HepG2 (cell line): ENCODE data around the gene SGCE. TPM values are rescaled to one million over a fixed set of nuclear protein-coding genes. Genes with fewer than 3 reads are reported as not detected.

Source experiments
- CEBPZ ChIP-seq: IDR thresholded peaks from 2 replicates; pipeline ENCODE4 v1.6.1; 2012; ENCODE audit warnings: low read length, improper control_type of control experiment
- ELK4 ChIP-seq: sonication (generic); formaldehyde crosslinking; IDR thresholded peaks from 2 replicates; pipeline ENCODE4 v1.9.0; 2021; ENCODE audit warnings: missing genetic modification reagents, borderline replicate concordance
- GTF3A ChIP-seq: sonication (generic); formaldehyde crosslinking; conservative IDR thresholded peaks from 2 replicates; pipeline ENCODE4 v1.4.0; 2020; ENCODE audit warnings: mild to moderate bottlenecking, missing genetic modification reagents
- HIVEP1 ChIP-seq: sonication (generic); formaldehyde crosslinking; IDR thresholded peaks from 2 replicates; pipeline ENCODE4 v1.4.0; 2020; ENCODE audit warnings: mild to moderate bottlenecking, missing genetic modification reagents
- MZF1 ChIP-seq: sonication (generic); formaldehyde crosslinking; IDR thresholded peaks from 2 replicates; pipeline ENCODE4 v1.8.1; 2023; ENCODE audit warnings: mild to moderate bottlenecking, missing genetic modification reagents, borderline replicate concordance
- NPAS2 ChIP-seq: sonication (generic); formaldehyde crosslinking; IDR thresholded peaks from 2 replicates; pipeline ENCODE4 v1.8.0; 2022; ENCODE audit warnings: mild to moderate bottlenecking, missing genetic modification reagents, borderline replicate concordance
- NR2F1 ChIP-seq, 2 experiments: fragments of 450-650 bp in 1 of 2; formaldehyde crosslinking in 1 of 2; IDR thresholded peaks; 2 replicates each; pipeline versions ENCODE4 v1.5.0 to v1.6.1; 2016 to 2020; ENCODE audit warnings: mild to moderate bottlenecking in 1 of 2, missing compliant biosample characterization in 1 of 2, missing genetic modification reagents in 1 of 2, moderate library complexity in 1 of 2
- PPARG ChIP-seq: conservative IDR thresholded peaks from 2 replicates; pipeline ENCODE4 v1.6.1; 2016; ENCODE audit warnings: missing biosample characterization, missing genetic modification reagents
- PRPF4 ChIP-seq: fragments of 200-400 bp; formaldehyde crosslinking; IDR thresholded peaks from 2 replicates; pipeline ENCODE4 v1.6.1; 2016; ENCODE audit warnings: low read length, low read depth; ENCODE audit not compliant: poor library complexity, severe bottlenecking
- SRF ChIP-seq: IDR thresholded peaks from 2 replicates; pipeline ENCODE4 v1.6.1; 2011; ENCODE audit warnings: mild to moderate bottlenecking, low read depth, low read length, moderate library complexity
- STAT6 ChIP-seq: sonication (generic); formaldehyde crosslinking; IDR thresholded peaks from 2 replicates; pipeline ENCODE4 v1.4.0; 2020; ENCODE audit warnings: missing genetic modification reagents, mild to moderate bottlenecking, borderline replicate concordance
- TRIM24 ChIP-seq: sonication (generic); formaldehyde crosslinking; IDR thresholded peaks from 2 replicates; pipeline ENCODE4 v1.8.0; 2022; ENCODE audit warnings: mild to moderate bottlenecking, missing genetic modification reagents
- ZBTB37 ChIP-seq: sonication (generic); formaldehyde crosslinking; IDR thresholded peaks from 2 replicates; pipeline ENCODE4 v1.4.0; 2020; ENCODE audit warnings: mild to moderate bottlenecking, missing genetic modification reagents
- ZBTB8A ChIP-seq: sonication (generic); formaldehyde crosslinking; IDR thresholded peaks from 2 replicates; pipeline ENCODE4 v1.4.0; 2020; ENCODE audit warnings: mild to moderate bottlenecking, low read depth, missing genetic modification reagents, borderline replicate concordance
- ZFP36L2 ChIP-seq: sonication (generic); formaldehyde crosslinking; IDR thresholded peaks from 2 replicates; pipeline ENCODE4 v1.4.0; 2020; ENCODE audit warnings: missing genetic modification reagents
- ZFP90 ChIP-seq: sonication (generic); formaldehyde crosslinking; IDR thresholded peaks from 2 replicates; pipeline ENCODE4 v1.8.0; 2022; ENCODE audit warnings: missing genetic modification reagents, mild to moderate bottlenecking, inconsistent platforms, borderline replicate concordance
- ZNF282 ChIP-seq: fragments of 450-650 bp; IDR thresholded peaks from 2 replicates; pipeline ENCODE4 v1.6.1; 2018; ENCODE audit not compliant: partially characterized antibody
- ZNF530 ChIP-seq: sonication (generic); formaldehyde crosslinking; IDR thresholded peaks from 2 replicates; pipeline ENCODE4 v1.5.0; 2020; ENCODE audit warnings: low read depth, mild to moderate bottlenecking, missing genetic modification reagents
- ZNF672 ChIP-seq: sonication (generic); formaldehyde crosslinking; IDR thresholded peaks from 2 replicates; pipeline ENCODE4 v1.8.1; 2022; ENCODE audit warnings: missing genetic modification reagents
- ZNF678 ChIP-seq: sonication (generic); formaldehyde crosslinking; IDR thresholded peaks from 2 replicates; pipeline ENCODE4 v1.4.0; 2020; ENCODE audit warnings: mild to moderate bottlenecking, missing genetic modification reagents
- ZNF780A ChIP-seq: sonication (generic); formaldehyde crosslinking; IDR thresholded peaks from 2 replicates; pipeline ENCODE4 v1.8.0; 2022; ENCODE audit warnings: mild to moderate bottlenecking, missing genetic modification reagents, moderate library complexity
- polyA plus RNA-seq, 8 experiments: library from polyadenylated mRNA; depleted of rRNA in 3 of 8; stranded (reverse) in 7 of 8; unstranded in 1 of 8; fragments of >200 nt; fragmentation: Illumina TruSeq in 4 of 8; extraction: Trizol in 4 of 8; gene quantifications; 2 replicates each; pipeline versions ENCODE4 v1.2.1 to v1.2.3, GENCODE V29; 2011 to 2016; ENCODE audit warnings: low read depth in 4 of 8, missing spikeins in 1 of 8, mixed read lengths in 1 of 8; ENCODE audit not compliant: insufficient read depth in 1 of 8
- total RNA-seq, 5 experiments: library from RNA; depleted of rRNA; stranded (reverse); fragments of >200 nt; fragmentation: Illumina TruSeq; extraction: Trizol; gene quantifications; 2 replicates each; pipeline ENCODE4 v1.2.3, GENCODE V29; 2016; ENCODE audit warnings: low read depth in 1 of 5

Gene SGCE
- total and polyA plus RNA-seq, 2 of the 13 experiments (the other 11 are each of a cell fraction or from before 2014, with no cell fraction given) = 52.3 to 71.1 TPM

GRCh38 chr7:94620703-94621118 lies 35.2 kb downstream of the SGCE start (continued):
- TF ChIP-seq HIVEP1 (CRISPR knock-in tag) (no peak), ZNF282 (no peak), GTF3A (CRISPR knock-in tag) (no peak), ZNF672 (no peak), ZNF678 (CRISPR knock-in tag) (no peak), ZNF530 (CRISPR knock-in tag) (no peak), NR2F1 (CRISPR knock-in tag; IDR thresholded peaks at IDR 0.05) (no peak), SRF (peak; percentile 86), STAT6 (CRISPR knock-in tag) (no peak), ZFP36L2 (CRISPR knock-in tag) (no peak), PPARG (CRISPR knock-in tag) (0 out of 2 replicates have a peak, but pooled peaks have one; percentile 11), ZFP90 (CRISPR knock-in tag) (no peak), TRIM24 (CRISPR knock-in tag) (no peak), ZBTB37 (CRISPR knock-in tag) (no peak), ZNF780A (no peak), ZBTB8A (CRISPR knock-in tag) (no peak), CEBPZ (no peak), PRPF4 (no peak), MZF1 (CRISPR knock-in tag) (no peak), NPAS2 (CRISPR knock-in tag) (no peak), ELK4 (CRISPR knock-in tag) (no peak)
